HUES6 (cell line): ENCODE measurements around the gene MRPS15.
"Not testable (repeated sequence)": the region's sequence is repeated elsewhere in the genome, so short reads cannot be mapped to it uniquely, and the experiment has no call there.

Source experiments
- H3K27ac ChIP-seq: 2 replicates; pipeline ENCODE4 v1.7.0; 2013; ENCODE audit warnings: low read depth, mild to moderate bottlenecking, low read length, inconsistent platforms
- H3K27me3 ChIP-seq: 2 replicates; pipeline ENCODE4 v1.6.1; 2013; ENCODE audit warnings: low read length; ENCODE audit not compliant: control insufficient read depth, insufficient read depth
- H3K36me3 ChIP-seq: 2 replicates; pipeline ENCODE4 v1.6.1; 2013; ENCODE audit warnings: low read length; ENCODE audit not compliant: control insufficient read depth, insufficient read depth
- H3K4me1 ChIP-seq: 2 replicates; pipeline ENCODE4 v1.6.1; 2013; ENCODE audit warnings: low read length; ENCODE audit not compliant: control insufficient read depth, insufficient read depth
- H3K4me3 ChIP-seq: 2 replicates; pipeline ENCODE4 v1.5.1; 2013; ENCODE audit warnings: low read depth, low read length
- H3K9ac ChIP-seq: one replicate; pipeline ENCODE4 v1.6.1; 2013; ENCODE audit warnings: mild to moderate bottlenecking, low read length
- H3K9me3 ChIP-seq: 2 replicates; pipeline ENCODE4 v1.6.1; 2013; ENCODE audit warnings: low read depth, low read length; ENCODE audit not compliant: control insufficient read depth, insufficient read depth

MRPS15 gene

DNA sequence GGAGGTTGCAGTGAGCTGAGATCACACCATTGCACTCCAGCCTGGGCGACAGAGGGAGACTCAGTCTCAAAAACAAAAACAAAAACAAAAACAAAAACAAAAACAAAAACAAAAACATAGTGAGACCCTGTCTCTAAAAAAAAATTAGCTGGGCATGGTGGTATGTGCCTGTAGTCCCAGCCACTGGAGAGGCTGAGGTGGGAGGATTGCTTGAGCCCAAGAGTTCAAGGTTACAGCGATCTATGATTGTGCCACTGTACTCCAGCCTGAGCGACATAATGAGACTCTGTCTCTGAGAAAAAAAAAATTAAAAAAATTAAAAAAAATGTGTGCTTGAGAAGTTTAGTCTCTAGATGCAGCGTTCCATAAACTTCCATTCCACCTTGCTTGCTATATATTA lies 37.7 kb upstream of the MRPS15 start:
- not testable (repeated sequence) for H3K27me3 ChIP-seq, H3K9me3 ChIP-seq, H3K4me3 ChIP-seq, H3K36me3 ChIP-seq, H3K9ac ChIP-seq, H3K4me1 ChIP-seq, H3K27ac ChIP-seq

DNA sequence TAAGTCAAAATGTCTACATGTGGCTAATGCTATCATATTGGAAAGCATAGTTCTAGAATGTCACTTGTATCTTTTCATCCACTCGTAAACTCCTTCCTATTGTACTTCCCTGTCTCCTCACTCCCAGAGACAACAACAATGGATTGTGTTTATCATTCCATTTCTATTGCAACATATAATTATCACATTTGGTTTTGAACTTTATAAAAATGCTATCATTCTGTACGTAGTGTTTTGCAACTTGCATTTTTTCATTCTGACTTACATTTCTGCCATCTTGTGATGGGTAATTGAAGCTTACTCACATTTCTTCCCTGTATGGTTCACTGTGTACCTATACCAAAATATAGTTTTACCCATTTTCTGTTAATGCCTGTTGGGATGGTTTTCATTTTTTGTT lies 33.0 kb upstream of the MRPS15 start:
- H3K36me3 ChIP-seq = no peaks in the 10 kb centered on the region
- no peaks in the 10 kb centered on the region for H3K9me3 ChIP-seq
- H3K4me3 ChIP-seq = no peak overlapping the region
- H3K9ac ChIP-seq = no peak overlapping the region
- no peak overlapping the region for H3K27ac ChIP-seq
- H3K27me3 ChIP-seq = peaks cover 5% of the 10 kb centered on the region; the same call in 1 of the 2 replicates
- H3K4me1 ChIP-seq = no peaks in the 10 kb centered on the region; the same call in 1 of the 2 replicates

DNA sequence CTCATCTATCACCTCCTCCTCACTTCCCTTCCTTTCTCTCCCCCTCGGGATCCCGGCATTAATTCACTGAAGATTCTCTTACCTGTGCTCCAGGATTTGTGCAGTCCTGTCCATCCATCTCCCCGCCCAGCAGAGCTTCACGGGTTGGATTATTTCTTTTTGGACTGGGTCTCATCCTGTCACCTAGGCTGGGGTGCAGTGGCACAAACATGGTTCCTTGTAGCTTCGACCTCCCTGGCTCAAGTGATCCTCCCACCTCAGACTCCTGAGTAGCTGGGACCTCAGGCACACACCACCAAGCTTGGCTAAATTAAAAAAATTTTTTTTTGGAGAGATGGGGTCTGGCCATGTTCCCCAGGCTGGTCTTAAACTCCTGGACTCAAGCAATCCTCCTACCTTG lies 30.8 kb upstream of the MRPS15 start:
- H3K4me3 ChIP-seq = no peak overlapping the region
- peaks cover 5% of the 10 kb centered on the region; the same call in 1 of the 2 replicates for H3K27me3 ChIP-seq
- H3K36me3 ChIP-seq = no peaks in the 10 kb centered on the region
- H3K9me3 ChIP-seq = no peaks in the 10 kb centered on the region
- no peak overlapping the region for H3K27ac ChIP-seq
- no peaks in the 10 kb centered on the region; the same call in 1 of the 2 replicates for H3K4me1 ChIP-seq
- H3K9ac ChIP-seq = no peak overlapping the region

DNA sequence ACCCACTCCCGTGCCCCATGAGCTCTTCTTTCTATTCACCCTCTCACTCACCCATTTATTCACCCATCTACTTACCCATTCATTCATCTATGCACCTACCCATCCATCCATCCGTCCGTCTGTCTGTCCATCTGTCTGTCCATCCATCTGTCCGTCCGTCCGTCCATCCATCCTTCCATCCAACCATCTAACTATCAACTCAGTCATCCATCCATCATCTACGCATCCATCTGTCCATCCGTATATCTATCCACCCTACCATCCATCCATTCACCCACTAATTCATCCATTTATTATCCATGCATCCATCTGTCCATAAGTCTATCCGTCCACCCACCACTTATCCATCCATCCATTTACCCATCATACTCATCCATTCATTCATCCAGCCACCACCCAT lies 29.3 kb upstream of the MRPS15 start:
- no peak overlapping the region for H3K4me3 ChIP-seq
- no peaks in the 10 kb centered on the region for H3K36me3 ChIP-seq
- peaks cover 5% of the 10 kb centered on the region; the same call in 1 of the 2 replicates for H3K27me3 ChIP-seq
- H3K9ac ChIP-seq = no peak overlapping the region
- no peak overlapping the region for H3K27ac ChIP-seq
- no peaks in the 10 kb centered on the region for H3K9me3 ChIP-seq
- peaks cover 2% of the 10 kb centered on the region; the same call in 1 of the 2 replicates for H3K4me1 ChIP-seq

DNA sequence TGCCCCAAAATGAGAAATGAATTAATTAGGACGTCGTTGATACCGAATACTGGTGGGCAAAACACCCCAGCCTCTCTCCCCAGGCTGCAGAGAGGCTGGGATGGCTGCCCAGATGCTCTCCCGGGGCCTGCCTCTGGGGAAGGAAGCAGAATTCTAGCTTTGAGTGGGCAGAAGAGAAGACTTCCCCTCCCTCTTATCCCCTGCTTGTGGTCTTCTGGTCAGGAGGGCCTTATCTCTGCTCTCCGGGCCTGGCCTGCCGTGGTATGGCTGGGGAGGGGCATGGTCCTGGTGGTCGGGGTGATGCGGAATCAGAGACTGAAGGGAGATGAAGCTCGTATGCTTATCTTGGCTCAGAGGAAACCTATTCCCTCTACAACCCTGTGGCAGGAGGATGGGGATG lies 28.3 kb upstream of the MRPS15 start:
- no peak overlapping the region for H3K4me3 ChIP-seq
- no peaks in the 10 kb centered on the region for H3K36me3 ChIP-seq
- H3K4me1 ChIP-seq = peaks cover 2% of the 10 kb centered on the region; the same call in 1 of the 2 replicates
- H3K9me3 ChIP-seq = no peaks in the 10 kb centered on the region
- H3K27ac ChIP-seq = no peak overlapping the region
- H3K27me3 ChIP-seq = peaks cover 5% of the 10 kb centered on the region; the same call in 1 of the 2 replicates
- H3K9ac ChIP-seq = no peak overlapping the region

DNA sequence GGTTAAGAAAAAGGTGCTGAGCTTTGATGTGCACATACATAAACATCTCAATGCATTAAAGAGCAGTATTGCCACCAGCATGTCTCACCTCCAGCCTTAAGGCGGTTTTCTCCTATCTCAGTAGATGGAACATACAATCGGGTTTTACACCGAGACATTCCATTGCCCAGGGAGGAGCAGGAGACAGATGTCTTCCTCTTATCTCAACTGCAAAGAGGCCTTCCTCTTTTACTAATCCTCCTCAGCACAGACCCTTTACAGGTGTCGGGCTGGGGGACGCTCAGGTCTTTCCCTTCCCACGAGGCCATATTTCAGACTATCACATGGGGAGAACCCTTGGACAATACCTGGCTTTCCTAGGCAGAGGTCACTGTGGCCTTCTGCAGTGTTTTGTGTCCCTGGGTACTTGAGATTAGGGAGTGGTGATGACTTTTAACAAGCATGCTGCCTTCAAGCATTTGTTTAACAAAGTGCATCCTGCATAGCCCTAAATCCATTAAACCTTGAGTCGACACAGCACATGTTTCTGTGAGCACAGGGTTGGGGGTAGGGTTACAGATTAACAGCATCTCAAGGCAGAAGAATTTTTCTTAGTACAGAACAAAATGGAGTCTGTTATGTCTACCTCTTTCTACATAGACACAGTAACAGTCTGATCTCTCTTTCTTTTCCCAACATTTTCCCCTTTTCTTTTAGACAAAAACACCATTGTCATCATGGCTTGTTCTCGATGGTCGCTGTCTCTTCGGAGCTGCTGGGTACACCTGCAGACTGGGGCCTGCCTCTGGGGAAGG lies 25.3 kb upstream of the MRPS15 start:
- H3K4me3 ChIP-seq, H3K27me3 ChIP-seq, H3K27ac ChIP-seq, H3K36me3 ChIP-seq, H3K9ac ChIP-seq, H3K9me3 ChIP-seq, H3K4me1 ChIP-seq: not testable (repeated sequence)

DNA sequence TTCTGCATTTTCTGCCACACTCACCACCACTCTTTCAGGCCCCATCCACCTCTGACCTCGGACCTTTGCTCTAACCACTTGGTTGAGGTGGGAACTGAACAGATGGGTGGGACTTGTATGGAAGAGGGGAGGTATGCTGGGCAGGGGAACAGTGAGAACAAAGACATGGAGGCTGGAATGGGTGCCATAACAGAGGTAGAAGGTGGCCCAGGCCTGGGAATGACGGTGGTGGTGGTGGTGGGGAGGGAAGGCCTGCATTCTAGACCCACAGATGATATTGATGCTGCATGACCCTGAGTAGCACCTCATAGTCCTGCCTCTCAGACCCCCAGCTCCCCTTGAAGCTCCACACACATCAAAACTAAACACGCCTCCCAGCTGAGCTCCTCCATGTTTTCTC lies 23.7 kb upstream of the MRPS15 start:
- Histone ChIP-seq H3K36me3 (no peaks in the 10 kb centered on the region), H3K27ac (no peak overlapping the region), H3K9me3 (no peaks in the 10 kb centered on the region), H3K27me3 (peaks cover 4% of the 10 kb centered on the region; the same call in 1 of the 2 replicates), H3K9ac (no peak overlapping the region), H3K4me3 (no peak overlapping the region), H3K4me1 (peaks cover 4% of the 10 kb centered on the region; the same call in 1 of the 2 replicates)

DNA sequence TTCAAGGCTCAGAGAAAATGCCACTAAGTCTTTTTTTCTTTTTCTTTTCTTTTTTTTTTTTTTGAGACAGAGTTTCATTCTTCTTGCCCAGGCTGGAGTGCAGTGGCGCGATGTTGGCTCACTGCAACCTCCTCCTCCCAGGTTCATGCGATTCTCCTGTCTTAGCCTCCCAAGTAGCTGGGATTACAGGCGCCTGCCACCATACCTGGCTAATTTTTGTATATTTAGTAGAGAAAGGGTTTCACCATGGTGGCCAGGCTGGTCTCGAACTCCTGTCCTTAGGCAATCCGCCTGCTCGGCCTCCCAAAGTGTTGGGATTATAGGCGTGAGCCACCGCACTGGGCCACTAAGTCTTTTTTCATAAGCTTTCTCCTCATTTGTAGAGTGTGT lies 23.1 kb upstream of the MRPS15 start:
- H3K36me3 ChIP-seq, H3K27ac ChIP-seq, H3K9ac ChIP-seq, H3K4me3 ChIP-seq, H3K4me1 ChIP-seq, H3K9me3 ChIP-seq, H3K27me3 ChIP-seq: not testable (repeated sequence)

DNA sequence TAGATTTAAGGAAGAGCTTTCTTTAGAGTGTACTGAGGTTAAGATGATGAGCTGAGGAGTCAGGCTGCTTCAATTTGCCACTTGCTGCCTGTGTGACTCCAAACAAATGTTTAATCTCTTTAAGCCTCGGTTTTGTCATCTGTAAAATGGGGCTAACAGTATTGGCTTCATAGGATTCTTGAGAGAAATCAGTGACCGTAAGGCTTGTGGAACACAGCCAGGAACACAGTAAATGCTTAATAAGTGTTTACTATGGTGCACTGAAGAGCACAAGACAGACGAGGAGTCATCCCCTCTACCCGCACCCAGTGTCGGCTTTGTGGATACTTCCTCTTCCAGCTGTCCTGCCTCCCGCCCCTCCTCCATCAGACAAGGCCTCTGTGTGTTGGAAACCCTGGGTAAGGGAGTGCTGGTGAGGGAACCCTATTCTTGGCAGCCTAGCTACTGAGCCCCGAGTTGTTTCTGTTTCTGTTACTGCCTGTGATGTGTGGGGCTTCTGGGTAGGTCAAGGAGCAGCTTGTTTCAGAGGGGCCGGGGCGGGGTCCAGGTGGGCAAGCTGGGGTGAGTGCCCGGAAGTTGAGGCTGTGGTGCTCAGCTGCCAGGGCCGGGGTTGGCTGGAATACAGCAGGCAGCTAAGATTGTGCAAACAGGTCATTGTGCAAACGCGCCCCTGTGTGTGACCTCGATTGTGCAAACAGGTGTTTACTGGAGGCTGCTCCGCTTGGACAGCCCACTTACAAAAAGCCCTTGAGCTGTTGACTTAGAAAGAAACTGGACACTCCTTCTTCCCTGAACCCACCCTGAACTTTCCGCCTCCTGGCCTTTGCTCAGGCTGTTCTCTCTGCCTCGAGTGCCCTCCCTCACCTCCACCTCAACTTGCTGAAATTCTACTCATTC lies 22.5 kb upstream of the MRPS15 start:
- H3K27me3 ChIP-seq = 0 out of 2 replicates have a peak, but pooled peaks cover under 1% of the 10 kb centered on the region
- no peak overlapping the region for H3K9ac ChIP-seq
- H3K4me3 ChIP-seq = no peak overlapping the region
- H3K9me3 ChIP-seq = no peaks in the 10 kb centered on the region
- H3K27ac ChIP-seq = no peak overlapping the region
- H3K36me3 ChIP-seq = no peaks in the 10 kb centered on the region
- H3K4me1 ChIP-seq = peaks cover 16% of the 10 kb centered on the region; the same call in 1 of the 2 replicates

DNA sequence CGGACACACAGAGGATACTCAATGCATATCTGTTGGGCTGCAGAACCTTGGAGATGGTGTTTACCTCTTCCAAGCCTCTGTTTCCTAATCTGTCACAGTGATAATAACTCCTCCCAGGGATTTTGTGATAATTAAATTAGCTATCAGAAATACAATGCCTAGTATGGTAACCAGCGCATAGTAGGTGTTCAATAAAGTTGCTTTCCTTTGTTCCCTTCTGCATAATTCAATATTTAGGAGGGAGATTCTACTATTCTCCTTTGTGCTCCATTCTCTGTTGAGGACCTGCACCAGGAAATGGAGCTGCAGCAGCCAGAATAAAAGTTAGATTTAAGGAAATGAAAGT lies 21.9 kb upstream of the MRPS15 start:
- Histone ChIP-seq H3K27me3 (0 out of 2 replicates have a peak, but pooled peaks cover 3% of the 10 kb centered on the region), H3K27ac (no peak overlapping the region), H3K9me3 (no peaks in the 10 kb centered on the region), H3K4me3 (no peak overlapping the region), H3K4me1 (peaks cover 19% of the 10 kb centered on the region; the same call in 1 of the 2 replicates), H3K9ac (no peak overlapping the region), H3K36me3 (no peaks in the 10 kb centered on the region)

DNA sequence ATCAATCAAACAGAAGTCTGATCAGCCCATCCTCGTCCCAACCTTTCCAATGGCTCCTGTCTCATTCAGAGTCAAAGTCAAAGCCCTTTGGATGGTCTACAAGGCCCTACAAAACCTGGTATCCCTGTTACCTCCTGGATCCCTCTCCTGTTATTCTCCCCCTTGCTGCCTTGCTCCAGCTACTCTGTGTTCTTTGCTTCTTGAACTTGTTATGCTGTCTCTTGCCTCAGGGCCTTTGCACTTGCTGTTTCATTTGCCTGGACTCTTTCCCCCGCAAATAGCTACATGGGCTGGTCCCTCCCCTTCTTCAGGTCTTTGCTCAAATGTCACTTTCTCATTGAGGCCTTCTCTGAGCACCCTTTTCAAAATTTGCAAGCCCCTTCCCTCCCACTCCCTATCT lies 19.9 kb upstream of the MRPS15 start:
- H3K9ac ChIP-seq = no peak overlapping the region
- peaks cover 17% of the 10 kb centered on the region; the same call in 1 of the 2 replicates for H3K4me1 ChIP-seq
- peaks cover 10% of the 10 kb centered on the region; the same call in 1 of the 2 replicates for H3K27me3 ChIP-seq
- H3K9me3 ChIP-seq = no peaks in the 10 kb centered on the region
- no peak overlapping the region for H3K4me3 ChIP-seq
- no peak overlapping the region for H3K27ac ChIP-seq
- H3K36me3 ChIP-seq = no peaks in the 10 kb centered on the region
